GM19023 (cell line): Measurements from ENCODE around the gene TSPAN11.

Experiments used
- ATAC-seq: cut with Tn5 transposase; IDR thresholded peaks from one replicate; pipeline ENCODE4 v1.9.1; 2021; ENCODE audit warnings: mild to moderate bottlenecking, moderate library complexity; ENCODE audit not compliant: unreplicated experiment

Gene TSPAN11

DNA sequence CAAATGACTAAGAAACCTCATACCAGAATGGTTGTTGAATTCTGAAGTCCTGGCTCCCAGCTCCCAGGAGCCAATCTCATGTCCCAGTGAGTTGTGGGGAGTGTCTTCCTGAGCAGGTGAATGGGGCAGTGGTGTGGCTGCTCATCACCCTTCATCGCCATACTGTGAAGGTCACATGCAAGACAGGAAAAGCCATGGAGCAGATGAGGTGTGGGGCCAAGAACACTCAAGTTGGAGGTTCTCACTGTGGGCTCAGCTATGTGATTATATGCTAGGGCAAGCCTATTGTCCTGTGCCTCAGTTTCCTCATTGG lies 16.6 kb upstream of the TSPAN11 start:
- no peak for ATAC-seq

DNA sequence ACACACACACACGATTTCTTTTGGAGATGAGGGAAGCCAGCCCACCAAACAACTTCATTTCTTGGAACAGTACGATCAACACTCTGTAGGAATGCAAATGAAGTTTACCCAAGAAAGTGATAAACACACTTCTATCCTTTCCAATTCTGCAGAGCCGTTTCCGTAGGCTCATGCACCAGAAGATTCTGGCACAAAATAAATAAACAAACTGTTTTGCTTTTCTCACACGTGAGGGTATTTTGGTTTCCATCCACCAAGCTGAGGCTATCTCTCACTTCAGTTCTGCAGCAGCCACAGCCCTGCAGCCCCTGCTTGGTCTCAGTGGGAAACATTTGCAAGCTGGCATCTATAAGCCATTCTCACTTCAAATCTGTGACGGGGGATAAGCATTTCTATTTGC lies 15.3 kb upstream of the TSPAN11 start:
- no peak for ATAC-seq

DNA sequence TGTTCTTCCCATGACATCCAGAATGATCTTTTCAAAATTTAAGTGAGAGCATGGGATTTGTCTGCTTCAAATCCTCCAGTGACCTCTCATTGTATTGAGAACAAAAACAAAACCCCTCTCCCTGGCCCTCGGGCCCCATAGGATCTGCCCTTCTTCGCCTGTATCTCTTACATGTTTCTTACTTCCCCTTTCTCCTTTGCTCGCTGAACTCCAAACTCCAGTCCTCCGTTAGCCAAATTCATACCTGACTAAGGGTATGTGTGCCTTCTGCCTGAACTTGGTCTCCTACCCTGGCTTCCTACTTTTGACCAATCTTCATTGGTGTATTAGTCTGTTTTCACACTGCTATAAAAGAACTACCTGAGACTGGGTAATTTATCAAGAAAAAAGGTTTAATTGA lies 13.2 kb upstream of the TSPAN11 start:
- ATAC-seq: no peak

DNA sequence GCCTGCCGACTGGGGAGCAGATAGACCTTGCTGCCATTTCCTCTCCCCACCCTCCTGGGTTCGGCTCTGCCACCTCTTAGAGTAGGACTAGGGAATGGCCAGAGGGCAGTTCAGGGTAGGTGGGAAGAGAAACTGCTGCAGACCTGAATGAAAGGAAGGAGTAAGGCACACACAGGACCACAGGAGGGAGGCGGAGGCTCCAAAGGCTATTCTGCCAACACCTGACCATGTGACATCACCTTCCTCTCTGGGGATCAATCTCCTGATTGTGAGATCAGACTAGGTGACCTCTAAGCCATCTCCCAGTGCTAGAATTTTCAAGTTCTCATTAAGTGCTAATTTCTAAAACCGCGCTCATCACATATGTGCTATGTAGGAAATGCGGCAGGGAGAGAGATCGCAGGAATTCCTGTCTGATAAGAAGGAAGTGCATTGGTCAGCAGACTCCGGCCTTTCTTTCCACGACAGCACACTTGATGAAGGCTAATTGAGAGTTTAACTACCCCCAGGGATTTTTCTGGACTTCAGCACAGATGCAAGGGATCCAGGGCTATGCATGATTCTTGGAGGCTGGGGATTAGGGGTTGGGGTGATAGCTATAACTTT lies 11.5 kb upstream of the TSPAN11 start:
- ATAC-seq: no peak

DNA sequence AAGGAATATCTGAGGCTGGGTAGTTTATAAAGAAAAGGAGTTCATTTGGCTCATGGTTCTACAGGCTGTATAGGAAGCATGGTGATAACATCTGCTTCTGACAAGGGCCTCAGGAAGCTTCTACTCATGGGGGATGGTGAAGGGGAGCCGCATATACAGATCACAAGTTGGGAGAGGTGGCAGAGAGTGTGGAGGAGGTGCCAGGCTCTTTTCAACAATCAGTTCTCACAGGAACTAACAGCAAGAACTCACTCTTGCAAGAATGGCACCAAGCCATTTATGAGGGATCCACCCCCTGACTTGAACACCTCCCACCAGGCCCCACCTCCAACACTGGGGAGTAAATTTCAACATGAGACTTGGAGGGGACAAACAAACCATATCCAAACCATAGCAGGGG lies 3.5 kb upstream of the TSPAN11 start:
- ATAC-seq: no peak

DNA sequence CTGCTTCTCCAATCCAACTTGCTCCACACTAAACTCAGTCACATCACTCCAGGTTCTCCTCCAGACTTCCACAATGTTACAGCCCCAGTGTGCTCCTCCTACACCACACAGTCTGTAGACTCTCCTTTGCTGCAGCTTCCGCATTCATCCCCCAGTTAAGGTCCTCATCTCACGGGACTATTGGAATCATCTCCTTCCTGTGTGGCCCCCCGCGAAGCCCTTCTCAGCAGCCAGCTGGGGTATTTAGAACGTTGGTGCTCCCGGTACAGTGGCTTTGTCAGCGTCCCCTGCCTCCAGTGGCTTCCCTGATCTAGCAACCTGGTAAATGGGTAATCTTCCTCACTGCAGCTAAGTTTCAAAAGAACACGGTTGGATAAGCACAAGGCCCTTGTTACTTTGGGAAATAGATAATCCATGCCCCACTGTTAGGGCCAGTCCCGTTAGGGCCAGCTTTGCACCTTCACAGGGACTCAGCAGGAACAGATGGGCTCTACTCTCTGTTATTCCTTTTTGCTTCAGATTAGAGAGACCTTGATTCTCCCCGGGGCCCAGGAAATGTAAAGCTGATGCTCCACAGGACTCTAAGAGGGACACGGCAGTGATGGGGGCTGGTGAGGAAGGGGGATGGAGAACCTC lies 823 bp upstream of the TSPAN11 start:
- no peak for ATAC-seq

DNA sequence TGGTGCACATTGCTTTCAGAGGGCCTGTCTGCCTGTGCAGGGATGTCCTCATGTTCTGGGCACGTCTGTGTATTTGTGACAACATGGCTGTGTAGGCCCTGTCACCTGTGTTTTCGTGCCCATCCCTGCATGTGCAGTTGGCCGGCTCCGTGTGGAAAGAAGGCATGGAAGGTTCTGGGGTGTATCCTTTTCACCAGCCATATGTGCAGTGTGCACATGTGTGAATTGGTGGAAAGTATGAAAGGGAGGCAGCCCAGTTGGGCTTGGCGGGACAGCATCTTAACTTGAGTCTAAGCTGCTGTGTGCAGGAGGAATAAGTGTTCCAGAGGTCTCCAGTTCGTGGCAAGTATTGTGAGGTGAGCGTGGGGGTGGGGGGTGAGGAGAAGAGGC lies 669 bp downstream of the TSPAN11 start:
- ATAC-seq: no peak

DNA sequence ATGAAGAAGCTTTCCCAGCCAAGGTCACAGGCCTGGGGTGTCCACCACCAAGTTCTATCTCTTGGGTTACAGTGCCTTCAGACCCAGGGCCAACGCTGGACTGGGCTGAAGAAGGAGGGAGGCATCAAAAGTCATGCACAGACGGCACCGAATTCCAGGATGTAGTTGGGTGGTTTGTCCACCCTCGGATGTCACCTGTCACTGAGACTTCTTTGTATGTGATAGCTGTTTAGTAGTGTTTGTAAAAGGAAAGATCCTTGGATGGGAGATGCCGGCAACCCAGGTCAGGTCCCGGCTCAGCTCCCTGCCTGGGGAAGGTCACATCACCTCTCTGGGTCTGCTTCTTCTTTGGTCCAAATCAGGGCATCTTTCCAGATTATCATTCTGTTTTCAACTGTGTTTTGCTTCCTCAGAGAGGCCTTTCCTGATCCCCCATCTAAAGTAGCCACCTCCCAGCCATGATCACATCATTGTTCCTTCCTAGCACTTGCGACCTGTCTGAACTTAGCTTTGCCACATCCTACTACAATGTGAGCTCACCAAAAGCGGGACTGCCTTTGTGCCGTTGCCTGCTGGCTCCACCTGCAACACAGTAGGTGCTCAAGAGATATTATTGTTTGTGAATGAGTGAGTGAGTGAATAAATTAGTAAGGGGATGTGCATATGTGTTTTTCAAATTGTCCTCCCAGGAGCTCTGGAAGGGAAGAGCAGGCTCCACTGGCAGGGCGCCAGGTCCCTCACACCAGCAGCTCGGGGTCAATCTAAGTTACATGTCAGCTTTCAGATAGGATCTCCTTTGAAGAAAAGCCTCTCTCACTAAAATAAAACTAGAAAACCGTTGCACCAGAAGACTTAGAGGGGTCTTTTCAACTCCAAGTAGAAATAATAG lies 2.1 kb downstream of the TSPAN11 start:
- ATAC-seq: no peak

DNA sequence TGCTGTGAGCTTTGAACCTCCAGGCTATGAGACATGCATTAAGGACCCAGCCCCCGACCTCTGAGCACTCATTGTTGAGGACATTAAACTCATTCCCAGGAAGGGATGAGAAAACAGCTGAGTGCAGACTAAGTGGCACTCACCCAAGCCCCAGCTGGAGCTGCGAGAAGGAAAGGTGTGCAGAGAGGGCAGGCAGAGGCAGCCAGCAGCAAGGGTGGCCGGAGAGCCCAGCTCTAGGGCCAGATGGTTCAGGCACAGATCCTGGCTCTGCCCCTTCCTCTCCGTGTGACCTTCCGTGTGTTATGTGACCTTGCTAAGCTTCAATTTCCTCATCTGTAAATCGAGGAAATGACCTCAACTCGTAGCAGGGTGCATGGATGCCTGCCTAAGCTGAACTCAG lies 3.7 kb downstream of the TSPAN11 start:
- ATAC-seq: no peak

DNA sequence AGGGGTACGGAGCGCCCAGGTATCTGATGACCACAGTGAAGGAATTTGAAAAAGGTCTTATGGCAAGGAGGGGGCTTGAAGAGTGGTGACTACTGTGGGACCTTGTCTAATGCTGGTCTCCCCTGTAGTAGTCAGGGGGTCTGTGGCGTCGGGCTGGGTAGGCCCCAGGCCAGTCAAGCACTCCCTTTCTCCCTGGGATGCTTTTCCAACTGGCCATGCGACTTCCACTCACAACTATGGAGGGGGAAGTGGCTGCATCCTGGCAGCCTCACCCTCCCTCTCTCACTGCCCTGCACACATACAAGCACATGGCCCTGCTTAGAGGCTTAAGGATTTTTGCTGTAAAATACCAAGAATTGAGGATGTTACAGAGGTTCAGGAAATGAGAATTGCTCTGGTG lies 4.1 kb downstream of the TSPAN11 start:
- ATAC-seq: no peak

DNA sequence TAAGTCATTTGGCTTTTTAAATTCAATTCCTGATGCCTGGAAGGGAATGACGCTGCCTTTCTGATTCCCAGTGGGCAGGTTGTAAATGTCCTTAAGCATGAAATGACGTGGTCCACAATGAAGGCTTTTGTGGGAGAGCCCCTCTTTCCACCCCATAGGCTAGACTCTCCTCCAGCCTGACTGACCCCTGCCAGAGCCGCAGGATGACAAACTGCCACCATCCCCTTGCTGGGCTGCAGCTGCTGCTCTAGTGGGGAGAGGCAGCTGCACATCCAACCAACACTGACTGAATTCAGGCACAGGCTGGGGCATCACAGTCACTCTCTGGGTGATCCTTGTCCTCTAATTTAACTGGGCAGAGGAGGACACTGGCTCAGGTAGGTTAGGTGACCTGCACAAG lies 6.3 kb downstream of the TSPAN11 start:
- ATAC-seq: no peak

DNA sequence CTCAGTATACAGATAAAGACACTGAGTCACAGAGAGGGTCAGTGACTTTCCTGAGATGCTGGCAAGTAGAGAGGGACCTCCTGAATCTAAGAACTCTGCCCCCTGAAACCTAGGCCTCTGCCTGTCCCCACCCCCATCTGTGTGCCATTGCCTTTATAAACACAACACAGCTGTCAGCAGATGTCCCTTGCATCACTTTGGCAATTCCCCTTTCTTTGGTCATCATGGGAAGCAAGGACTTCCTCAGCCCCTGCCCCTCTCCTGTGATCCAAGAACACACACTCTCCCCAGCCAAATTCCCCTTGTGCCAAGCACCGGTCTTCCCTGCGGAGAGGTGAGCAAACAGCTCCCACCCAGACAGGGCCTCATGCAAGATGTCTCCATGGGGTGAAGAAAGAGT lies 8.3 kb downstream of the TSPAN11 start:
- ATAC-seq: no peak

DNA sequence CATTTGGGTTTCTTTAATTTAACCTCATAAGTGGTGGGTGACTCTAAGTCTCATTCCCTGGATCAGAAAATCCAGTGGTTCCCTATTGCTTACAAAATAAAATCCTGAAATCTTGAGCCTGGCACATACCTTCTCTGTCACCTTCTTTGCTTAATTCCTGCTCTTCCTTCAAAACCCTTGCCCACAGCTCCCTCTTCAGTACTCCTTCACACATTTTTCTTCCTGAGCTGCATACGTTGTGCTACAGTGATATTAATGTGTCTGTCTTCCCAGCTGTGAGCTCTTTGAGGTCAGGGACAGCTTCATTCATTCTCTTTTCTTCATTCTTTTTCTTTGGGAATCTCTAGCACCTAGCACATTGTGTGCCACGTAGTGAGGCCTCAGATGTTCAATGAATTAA lies 9.5 kb downstream of the TSPAN11 start:
- no peak for ATAC-seq

DNA sequence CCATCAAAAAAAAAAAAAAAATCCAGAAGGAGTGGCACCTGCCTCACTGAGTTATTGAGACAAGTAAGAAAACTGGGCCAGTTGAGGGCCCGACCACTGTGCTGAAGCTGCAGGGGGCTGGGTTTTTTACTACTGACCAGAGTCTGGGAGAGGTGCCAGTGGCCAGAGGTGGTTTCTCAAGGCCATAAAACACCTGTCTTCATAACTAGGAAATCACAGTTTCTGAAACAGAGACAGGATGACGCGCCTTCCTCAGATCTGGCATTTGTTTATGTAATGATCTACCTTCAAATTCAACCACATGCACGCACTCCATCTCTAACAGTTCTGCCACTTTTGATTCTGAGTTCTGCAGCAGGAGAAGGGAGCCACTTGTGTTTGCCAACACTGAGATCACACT lies 12.7 kb downstream of the TSPAN11 start:
- no peak for ATAC-seq

DNA sequence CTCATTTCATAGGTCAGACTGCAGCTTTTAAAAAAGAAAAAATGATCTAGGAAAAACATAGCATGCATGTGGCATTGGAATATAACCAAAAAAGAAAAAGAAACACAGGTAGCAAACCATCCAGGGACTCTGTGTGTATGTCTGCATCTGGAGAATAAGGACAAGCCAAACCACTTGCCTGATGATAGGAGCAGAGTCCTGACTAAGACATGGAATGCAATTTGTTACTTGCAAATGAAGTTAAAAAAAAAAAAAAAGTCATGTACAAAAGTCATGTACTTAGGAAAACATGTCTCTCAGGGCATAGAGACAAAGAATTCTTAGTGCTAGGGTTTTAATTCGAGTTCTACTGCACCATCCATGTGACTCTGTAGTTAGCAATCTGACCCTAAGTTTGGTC lies 15.9 kb downstream of the TSPAN11 start:
- no peak for ATAC-seq

DNA sequence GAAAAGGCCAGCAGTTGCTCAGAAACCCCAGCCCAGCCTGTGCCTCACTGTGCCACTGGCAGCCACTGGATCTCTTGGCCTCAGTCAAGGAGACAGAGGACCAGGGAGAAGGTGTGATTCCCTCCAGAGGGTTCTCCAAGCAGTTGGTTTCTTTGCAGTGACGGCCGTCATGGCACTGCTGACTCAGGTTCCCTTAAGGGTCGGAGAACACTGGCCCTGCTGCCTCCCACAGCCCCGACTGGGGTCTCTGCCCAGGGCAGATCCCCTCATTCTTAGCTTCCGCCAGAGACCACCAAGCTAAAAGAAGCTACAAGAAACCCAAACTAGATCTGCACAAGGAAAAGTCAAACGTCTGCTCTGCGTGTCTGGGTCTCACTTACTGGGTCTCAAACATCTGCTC lies 16.4 kb downstream of the TSPAN11 start:
- ATAC-seq: no peak

DNA sequence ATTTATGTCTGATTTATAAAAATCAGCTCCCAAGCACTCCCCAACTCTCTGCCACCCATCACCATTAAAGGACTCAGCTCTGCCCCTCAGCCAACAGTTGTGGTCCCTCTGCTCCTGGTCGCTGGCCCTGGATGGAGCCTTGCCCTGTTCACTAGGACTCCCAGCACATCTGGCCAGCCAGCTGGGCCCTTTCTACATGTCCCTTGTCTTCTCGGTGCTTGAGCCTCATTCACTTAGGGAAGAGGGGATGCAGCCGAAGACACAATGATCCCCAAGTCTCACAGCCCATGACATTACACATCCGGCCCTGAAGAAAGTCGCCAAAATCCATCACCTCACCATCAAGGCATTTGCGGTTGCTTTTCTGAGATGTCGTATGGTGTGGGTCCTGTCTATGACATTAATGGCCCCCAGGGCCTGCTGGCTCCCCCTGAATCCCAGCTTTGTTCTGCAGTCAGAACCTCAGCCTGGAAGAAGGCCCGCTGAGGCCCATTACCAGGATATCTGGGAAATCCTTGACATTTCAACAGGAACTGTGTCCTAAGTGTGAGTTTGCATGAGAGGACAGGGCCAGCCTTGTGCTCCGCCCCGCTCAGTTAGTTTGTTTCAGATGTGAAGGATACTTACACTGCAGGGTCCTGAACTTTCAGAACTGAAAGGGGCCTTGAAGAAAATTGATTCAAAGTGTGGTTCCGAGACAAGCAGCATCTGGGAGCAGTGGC lies 19.1 kb downstream of the TSPAN11 start:
- ATAC-seq: no peak

DNA sequence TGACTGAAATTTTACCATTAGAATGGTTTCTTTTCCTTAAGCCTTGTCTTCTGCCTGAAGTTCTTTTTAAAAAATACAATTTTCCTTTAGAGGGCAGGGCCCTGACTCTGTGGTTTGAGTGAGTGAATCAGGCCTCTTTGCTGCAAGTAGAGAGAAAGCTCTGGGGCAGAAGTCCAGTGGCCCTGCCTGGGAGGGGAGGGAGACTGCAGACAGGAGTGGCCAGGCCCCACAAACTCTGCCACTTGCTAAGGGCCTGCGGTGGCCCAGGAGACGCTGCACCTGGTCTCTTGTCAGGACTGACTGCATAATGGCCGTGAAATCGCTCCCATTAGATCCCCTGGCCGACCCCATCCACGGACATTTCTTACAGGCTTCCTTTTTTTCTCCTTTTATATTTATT lies 25.5 kb downstream of the TSPAN11 start:
- ATAC-seq: no peak

DNA sequence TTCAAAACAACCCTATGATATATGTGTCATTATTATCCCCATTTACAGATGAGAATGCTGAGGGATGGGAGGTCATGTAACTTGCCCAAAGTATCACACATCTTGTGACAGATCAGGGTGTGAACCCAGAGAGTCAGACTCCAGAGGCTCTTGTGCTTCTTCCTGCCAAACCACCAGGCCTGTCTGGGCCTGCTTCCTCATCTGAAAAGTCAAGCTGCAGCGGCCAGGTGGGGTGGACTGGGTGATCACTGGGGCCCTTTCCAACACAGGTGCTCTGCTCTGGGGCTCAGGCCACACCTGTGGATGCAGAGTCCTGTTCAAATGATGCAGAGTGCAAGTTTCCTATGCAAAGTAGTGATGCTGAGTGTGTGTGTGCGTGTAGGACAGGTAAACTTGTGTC lies 26.7 kb downstream of the TSPAN11 start:
- no peak for ATAC-seq

DNA sequence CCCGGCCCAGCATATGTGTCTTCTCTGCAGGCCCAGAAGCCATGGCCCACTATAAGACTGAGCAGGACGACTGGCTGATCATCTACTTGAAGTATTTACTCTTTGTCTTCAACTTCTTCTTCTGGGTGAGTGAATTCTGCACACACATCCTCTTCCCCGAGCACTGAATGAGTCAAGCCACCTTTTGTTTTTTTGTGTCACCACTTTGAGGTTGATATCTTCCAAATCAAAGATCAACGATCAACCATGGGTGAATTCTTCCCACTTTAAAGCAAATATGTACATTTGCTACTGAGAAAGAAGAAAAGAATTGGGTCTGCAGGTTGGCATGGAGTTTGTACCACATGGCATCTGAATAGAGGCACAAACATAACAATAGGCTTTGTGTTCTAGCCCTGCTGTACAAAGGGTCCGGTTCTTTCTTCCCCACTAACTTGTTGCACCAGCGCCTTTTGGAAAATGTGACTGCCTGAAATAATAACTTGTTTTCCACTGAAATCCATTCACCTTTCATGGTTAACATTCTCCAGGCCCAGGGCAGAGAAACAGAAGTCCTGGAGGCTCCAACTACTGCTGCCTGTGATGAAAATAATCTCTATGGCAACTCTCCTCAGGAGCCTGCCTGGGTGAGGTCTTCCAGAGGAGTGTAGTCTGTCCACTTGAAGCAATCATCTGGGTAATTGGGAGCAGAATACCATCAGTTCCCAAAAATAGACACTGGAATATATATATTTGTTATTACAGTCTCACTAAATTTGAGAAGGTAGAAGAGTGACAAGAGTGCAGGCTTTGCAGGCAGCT lies 27.6 kb downstream of the TSPAN11 start:
- no peak for ATAC-seq

DNA sequence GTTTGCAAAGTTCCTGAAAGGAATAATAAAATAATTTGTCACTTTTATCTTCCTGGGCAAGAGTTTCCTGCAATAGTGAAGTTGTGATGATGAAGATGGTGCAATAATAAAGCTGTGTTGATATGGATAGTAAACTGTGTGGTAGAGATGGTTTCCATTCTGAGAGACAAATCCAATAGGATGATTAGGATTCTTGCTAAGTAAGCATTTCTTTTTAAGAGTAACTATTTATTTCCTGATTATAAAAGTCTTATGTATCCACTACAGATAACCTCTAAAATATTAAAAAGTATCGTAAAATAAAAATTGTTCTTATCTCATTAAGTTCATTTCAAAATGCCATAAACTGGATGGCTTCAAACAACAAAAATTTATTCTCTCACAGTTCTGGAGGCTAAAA lies 28.7 kb downstream of the TSPAN11 start:
- ATAC-seq: no peak
